ENCODE results near the gene ABHD18.
"Not testable (repeated sequence)": the region's sequence is repeated elsewhere in the genome, so short reads cannot be mapped to it uniquely, and the experiment has no call there.

Gene ABHD18

DNA sequence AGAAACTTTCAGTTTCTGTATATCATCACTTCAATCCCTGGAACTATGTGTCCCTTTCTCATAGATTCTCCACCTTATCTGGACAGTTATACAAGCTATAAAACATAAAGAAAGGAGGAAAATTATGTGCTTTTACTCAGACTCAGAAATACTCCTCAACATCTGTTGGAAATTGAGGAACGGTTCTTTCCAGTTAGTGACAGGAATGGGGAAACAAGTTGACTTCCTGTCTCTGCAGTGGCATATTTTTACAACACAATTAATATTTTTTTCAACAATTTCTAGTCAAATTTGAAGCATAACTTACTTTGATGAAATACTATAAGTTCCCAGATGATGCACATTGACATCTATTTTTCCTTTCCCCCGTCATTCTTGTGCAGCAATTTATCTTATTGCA, 27.9 kb downstream of the ABHD18 start:
- no peak for DNase-seq (ENCODE audit: low spot score)

DNA sequence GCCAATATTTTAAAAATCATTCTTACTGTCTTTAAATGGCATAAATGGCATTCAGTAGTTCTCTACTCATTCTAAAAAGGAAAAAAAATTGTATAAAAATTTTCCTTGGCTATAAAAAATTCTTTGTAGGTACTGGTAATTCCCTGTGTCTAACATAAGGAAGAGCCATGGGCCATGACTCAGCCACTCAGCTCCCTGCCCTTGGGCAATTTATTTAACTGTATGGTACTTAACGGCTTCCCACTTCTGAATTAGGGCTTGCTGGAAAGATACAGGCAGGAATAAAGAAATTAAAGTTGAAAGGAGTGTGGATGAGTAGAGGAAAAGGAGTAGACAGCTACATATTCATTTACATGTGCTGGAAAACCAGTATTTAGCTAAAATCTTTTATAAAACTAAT, 30.6 kb downstream of the ABHD18 start:
- DNase-seq (ENCODE audit: low spot score), result no peak

DNA sequence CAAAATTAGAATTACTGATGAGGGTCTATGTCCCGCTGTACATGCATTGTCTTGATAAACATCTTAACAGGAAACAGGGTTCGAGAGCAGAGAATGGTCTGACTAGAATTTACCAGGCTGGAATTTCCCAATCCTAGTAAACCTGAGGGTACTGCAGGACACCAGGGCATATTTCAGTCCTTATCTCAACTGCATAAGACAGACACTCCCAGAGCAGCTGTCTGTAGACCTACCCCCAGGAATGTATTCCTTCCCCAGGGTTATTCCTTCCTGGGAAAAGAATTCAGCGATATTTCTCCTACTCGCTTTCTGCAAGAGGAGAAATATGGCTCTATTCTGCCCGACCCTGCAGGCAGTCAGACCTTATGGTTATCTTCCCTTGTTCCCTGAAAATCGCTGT, 31.3 kb downstream of the ABHD18 start:
- not testable (repeated sequence) for DNase-seq (ENCODE audit: low spot score)

DNA sequence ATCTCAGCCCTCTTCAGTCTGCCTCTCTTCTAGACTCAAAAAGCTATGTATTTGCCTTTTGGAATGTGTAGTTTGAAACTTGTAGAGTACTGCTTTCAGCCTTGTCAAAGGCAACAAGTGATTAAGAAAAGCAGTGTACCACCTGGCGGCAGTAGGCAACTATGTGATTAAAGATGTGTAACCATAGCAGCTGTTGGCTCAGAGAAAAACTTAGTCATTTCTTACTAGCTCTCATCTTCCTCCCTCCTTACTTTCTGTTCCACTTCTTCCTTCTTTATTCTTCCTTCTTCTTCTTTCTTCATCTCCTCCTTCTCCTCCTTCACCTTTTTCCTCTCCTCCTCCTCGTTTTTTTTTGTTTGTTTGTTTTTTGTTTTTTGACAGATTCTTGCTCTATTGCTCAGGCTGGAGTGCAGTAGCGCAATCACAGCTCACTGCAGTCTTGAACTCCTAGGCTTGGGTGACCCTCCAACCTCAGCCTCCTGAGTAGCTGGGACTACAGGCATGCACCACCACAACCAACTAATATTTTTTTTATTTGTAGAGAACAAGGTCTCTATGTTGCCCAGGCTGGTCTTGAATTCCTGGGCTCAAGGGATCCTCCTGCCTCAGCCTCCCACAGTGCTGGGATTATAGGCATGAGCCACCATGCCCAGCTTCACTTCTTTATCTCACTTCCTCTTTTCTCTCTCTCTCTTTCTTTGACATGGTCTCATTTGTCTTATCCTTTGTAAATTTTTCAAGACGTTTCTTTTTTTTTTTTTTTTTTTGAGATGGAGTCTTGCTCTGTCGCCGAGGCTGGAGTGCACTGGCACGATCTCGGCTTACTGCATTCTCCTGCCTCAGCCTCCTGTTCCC, 32.6 kb downstream of the ABHD18 start:
- no peak for DNase-seq (ENCODE audit: low spot score)

DNA sequence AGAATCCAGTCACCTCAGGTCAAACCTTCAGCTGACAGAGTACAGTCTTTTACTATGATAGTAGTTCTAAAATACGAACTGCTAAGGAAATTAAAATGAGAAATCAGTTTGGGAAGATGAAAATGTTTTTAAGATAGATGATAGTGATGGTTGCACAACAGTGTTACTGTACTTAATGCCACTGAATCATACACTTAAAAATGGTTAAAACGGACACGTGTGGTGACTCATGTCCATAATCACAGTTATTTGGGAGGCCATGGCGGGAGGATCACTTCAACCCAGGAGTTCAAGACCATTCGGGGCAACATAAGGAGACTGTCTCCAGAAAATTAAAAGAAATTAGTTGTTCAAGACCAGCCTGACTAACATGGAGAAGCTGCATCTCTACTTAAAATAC, 41.4 kb downstream of the ABHD18 start:
- DNase-seq (ENCODE audit: low spot score), result no peak

DNA sequence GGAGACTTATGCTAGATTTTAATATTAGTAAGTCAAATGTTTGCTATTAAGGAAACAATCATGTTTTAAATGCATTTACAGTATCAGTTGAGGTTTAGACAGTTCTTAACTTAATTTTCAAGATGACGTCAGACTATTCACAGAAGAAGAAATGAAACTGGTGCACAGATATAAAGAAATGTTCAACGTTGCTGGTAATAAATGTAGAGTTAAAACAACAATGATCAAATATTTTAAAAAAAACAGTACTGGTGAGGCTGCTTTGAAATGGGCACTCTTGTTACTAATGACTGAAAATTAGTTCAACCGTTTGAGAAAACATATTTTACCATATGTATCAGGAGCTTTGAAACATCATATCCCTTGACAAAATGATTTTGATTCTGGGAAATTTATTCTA, 44.2 kb downstream of the ABHD18 start:
- DNase-seq (ENCODE audit: low spot score), result no peak

DNA sequence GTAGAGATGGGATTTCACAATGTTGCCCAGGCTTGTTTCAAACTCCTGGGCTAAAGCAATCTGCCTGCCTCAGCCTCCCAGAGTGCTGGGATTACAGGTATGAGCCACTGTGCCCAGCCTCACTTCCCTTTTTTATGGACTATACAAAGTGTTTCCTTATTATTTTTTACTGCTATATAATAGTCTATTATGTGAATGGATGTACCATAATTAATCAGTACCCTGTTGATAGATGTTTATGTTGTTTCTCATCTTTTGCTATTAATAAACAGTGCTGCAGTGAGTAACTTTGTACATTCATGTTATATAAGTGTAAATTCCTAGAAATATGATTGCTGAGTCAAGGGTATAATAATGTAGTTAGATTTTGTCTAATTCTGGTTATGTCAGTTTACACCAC, 60.1 kb downstream of the ABHD18 start:
- no peak for DNase-seq (ENCODE audit: low spot score)

DNA sequence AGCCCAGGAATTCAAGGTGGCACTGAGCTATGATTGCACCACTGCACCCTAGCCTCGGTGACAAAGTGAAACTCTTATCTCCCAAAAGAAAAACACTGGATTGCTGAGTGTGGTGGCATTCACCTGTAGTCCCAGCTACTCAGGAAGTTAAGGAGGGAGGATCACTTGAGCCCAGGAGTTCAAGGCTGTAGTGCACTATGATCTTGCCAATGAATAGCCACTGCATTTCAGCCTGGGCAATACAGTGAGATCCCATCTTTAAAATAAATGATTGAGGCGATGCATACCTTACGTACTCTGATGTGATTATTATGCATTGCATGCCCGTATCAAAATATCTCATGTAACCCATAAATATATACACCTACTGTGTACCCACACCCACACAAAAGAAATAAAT, 64.7 kb downstream of the ABHD18 start:
- DNase-seq (ENCODE audit: low spot score), result no peak

DNA sequence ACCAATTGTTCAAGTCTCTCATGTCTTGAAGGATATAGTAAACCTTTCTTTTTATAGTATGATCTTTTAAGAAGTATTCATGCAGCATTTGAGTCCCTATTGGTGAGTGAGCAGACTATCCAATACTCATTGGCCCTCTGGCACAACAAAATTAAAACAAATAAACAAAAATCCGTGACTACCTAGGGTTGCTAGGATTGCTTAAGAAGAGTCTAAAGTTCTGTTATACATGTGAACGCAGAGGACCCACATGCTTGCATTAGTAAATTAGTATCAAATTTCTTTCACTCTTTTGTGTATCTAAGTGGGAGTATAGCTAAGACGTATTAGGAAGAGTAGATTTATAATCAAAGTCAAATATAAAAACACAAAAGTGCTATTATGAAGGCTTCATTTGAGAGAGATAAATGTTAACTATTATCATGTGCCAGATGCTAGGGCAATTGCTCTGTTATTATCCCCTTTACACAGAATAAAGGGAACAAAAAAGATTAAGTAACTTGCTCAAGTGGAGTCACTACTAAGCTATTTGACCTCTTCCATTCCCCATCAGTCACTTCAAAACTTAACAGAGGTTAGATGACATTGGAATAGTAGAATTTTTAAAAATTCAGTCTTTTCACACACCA, 66.7 kb downstream of the ABHD18 start:
- no peak for DNase-seq (ENCODE audit: low spot score)

DNA sequence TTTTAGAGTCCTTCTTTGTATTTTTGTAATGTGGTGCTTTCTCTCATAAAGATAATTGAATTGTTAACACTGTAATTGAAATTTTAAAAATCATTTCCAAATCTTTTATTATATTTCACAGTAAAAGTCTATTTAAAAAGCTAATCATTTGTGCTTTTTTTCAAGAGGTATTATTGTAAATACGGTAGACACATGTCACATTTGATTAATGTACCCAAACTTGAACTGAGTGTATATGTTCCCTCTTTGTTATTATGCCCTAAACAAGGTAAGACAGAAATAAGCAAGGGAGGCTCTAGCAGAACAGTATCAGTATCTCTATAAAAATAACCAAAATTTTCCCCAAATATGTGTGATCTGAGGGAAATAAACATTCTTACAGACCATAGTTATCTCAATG, 74.4 kb downstream of the ABHD18 start:
- DNase-seq (ENCODE audit: low spot score), result no peak

DNA sequence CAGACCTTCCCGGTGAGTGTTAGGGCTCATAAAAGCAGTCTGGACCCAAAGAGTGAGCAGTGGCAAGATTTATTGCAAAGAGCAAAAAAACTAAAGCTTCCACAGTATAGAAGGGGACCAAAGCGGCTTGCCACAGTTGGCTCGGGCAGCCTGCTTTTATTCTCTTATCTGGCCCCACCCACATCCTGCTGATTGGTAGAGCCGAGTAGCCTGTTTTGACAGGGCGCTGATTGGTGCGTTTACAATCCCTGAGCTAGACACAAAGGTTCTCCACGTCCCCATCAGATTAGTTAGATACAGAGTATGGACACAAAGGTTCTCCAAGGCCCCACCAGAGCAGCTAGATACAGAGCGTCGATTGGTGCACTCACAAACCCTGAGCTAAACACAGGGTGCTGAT, 81.8 kb downstream of the ABHD18 start:
- DNase-seq (ENCODE audit: low spot score), result not testable (repeated sequence)

DNA sequence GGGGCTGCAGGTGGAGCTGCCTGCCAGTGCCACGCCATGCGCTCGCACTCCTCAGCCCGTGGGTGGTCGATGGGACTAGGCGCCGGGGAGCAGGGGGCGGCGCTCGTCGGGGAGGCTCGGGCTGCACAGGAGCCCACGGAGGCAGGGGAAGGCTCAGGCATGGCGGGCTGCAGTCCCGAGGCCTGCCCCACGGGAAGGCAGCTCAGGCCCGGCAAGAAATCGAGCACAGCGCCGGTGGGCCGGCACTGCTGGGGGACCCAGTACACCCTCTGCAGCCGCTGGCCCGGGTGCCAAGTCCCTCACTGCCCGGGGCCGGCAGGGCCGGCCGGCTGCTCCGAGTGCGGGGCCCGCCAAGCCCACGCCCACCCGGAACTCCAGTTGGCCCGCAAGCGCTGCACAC, 82.3 kb downstream of the ABHD18 start:
- not testable (repeated sequence) for DNase-seq (ENCODE audit: low spot score)

DNA sequence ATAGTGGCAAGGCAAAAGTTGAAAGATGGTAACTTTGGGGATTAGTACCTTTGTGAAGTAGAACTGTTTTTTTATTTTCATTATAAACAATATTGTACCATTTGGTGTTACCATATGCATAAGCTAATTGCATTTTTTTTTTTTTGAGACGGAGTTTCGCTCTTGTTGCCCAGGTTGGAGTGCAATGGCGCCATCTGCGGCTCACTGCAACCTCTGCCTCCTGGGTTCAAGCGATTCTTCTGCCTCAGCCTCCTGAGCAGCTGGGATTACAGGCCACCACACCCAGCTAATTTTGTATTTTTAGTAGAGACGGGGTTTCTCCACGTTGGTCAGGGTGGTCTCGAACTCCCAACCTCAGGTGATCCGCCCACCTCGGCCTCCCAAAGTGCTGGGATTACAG, 86.0 kb downstream of the ABHD18 start:
- DNase-seq (ENCODE audit: low spot score), result not testable (repeated sequence)

DNA sequence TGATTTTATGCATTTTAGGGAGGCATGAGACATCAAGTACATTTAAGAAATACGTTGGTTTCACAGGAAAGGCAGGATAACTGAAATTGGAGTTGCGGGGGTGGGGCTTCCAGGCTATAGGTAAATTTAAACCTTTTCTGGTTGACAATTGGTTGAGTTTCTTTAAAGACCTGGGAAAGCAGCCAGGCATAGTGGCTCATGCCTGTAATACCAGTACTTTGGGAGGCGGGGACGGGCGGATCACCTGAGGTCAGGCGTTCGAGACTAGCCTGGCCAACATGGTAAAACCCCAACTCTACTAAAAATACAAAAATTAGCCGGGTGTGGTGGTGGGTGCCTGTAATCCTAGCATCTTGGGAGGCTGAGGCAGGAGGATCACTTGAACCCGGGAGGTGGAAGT, 89.7 kb downstream of the ABHD18 start:
- DNase-seq (ENCODE audit: low spot score), result not testable (repeated sequence)

DNA sequence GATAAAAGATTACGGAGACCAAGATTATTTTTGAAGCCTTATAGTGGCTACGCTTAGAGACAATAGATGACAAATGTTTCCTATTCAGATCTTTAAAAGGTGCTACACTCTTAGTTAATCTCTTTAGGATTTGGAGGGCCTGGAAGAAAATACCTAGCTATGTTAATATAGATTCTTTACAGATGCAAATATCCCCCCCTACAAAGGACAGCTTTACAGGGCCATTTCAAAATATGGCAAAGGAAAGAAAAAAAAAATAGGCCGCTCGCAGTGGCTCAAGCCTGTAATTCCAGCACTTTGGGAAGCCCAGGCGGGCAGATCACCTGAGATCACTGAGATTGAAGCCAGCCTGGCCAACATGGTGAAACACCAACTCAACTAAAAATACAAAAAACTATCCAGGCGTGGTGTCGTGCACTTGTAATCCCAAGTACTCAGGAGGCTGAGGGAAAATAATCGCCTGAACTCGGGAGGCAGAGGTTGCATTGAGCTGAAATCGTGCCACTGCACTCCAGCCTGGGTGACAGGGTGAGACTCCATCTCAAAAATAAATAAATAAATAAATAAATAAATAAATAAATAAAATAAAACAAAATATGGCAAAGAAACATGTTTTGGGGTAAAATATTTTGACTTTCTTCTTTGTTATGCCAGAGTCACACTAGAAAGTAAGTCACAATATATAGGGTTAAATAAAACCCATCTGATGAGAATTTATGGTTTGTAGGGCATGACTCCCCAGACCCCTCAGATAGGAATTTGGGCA, 90.4 kb downstream of the ABHD18 start:
- not testable (repeated sequence) for DNase-seq (ENCODE audit: low spot score)

DNA sequence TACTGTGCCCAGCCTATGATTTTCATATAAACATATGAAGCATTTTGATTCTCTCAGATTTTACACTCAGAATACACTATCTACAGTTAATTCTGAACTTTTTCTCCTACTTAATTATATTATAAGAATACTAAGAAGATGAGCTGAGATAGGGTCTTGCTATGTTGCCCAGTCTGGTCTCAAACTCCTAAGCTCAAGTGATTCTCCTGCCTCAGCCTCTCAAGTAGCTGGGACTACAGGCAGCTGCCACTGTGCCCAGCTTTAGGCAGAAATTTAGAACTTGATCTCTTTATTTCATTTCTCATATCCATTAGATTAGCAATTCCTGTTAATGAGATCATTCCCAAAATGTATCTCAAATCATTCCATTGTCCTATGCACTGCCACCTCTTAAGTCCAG, 91.2 kb downstream of the ABHD18 start:
- no peak for DNase-seq (ENCODE audit: low spot score)

DNA sequence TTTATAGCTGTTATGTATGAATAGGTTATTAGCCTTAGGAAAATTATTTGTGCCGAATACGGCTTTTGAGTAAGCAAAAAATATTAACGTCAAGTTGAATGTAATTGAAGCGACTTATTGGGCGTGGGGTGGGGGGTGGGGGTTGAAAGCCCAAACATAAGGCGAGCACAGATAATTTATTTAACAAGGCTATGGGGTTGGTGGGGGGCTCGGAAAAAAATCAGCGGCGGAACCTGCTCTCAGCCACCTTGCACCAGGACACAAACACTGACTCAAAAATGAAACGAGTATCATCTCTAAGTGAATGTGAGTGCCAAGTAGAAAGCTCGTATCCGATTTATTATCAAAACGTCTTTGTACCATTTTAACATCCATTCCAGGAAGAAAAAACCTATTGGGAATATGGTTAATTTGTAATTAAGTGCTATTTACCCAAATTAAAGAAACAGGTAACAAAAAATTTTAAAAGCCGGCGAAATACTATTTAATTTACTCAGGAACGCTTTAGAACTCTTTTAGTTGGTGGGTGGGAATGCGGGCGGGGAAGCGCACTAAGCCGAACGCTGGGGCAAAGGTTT, 95.0 kb downstream of the ABHD18 start:
- DNase-seq (ENCODE audit: low spot score), result peak; percentile 23

DNA sequence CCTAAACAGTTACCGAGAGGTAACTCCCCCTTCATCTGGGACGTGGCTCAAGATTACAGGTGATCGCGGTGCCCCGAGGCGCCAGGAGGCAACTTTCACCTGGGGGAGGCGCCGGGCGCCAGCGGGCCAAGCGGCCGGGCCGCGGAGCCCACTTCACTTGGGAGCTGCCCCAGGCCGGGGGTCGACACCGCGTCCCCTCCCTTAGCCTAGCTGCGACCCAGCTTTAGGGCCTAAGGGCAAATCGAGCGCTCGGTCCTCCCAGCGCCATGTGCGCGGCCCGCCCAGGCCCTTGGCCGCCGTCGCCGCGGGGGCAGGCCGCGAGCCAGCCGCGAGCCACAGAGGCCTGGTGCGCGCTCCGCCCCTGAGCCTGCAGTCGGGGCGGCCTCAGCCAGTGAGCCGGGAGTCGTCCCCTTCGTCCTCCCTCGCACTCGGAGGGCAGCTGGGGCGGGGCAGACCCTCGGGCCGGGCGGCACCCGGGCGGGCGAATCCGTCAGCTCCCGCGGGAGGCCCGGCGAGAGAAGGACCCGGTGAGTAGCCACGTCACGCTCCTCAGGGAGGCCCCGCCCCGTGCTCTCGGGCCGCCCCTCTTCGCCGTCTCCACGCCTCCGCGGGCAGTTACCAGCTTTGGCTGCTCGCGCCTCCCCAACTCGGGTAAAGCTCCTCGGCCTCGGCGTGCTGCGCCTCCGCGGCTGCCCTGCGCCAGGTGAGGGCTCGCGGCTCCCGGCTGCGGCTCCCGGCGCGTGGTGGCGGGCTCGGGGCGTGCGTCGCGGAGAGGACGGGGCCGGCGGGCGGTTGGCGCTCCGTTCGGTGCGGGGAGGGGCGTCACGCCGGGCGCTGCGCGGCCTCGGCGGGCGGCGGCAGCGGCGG, 95.7 kb downstream of the ABHD18 start, which contains the start of gene LARP1B:
Gene LARP1B, plus strand, starts transcription at position 614 of the 867 bp plus-strand sequence. CDS start 13,640 bp downstream, outside the sequence.
- DNase-seq (ENCODE audit: low spot score), result peak; percentile 93

DNA sequence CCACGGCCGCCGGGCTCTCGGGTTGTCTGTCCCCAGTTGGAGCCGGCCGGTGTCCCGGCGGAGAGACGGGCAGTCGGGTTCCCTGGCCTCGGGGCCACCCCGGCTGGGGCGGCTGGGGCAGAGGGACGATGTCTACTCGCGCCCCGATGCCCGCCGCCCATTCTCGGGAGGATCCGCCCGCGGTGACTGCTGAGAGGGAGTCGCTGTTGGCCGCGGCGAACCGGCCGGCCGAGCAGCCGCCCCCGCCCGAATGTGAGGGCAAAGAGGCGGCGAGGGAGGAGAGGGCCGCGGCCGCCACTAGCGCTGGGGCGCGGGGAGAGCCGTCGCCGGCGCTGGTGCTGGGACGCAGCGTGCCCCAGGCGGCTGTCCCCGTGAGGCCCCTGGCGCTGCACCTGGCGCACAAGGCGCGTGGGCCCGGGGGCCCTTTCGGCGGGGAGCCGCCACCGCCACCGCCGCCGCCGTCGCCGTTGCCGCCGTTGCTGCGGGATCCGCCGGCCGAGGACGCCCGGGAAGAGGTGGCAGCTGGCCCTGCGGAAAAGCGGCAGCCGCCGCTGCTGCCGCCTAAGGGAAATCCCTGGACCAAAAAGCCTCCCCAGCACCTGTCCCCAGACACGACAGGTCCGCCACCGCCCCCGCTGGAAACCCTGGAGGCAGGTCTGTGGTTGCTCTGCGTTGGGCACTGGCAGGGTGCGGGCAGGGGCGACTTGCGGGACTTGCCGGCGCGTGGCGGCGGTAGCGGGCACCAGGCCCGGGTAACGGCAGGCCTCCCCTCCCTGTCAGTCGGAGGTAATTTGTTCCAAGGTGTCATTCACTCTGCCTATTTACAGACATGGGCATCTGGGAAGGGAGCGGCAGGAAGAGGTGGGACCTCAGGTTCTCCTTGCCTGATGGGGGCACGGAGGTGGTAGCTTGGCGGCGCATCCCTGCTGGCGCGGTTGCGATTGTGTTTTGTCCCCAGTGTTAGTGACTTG, 96.6 kb downstream of the ABHD18 start:
- peak; percentile 83 for DNase-seq (ENCODE audit: low spot score)

DNA sequence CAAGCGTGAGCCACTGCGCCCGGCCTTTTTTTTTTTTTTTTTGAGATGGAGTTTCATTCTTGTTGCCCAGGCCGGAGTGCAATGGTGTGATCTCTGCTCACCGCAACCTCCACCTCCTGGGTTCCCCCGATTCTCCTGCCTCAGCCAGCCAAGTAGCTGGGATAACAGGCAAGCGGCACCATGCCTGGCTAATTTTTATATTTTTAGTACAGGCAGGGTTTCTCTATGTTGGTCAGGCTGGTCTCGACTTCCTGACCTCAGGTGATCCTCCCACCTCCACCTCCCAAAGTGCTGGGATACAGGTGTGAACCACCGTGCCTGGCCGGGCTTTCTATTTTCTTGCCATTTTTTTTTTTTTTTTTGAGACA, 101.2 kb downstream of the ABHD18 start:
- DNase-seq (ENCODE audit: low spot score), result not testable (repeated sequence)

Measured in SW480 (cell line).